ENCODE measurements around the gene KNDC1.

- TF ChIP-seq SUZ12 (IDR thresholded peaks at IDR 0.05; ENCODE audit: extremely low read depth, insufficient read depth, insufficient read length) (no peak), YY1 (IDR thresholded peaks at IDR 0.05; ENCODE audit: insufficient read depth, insufficient read length) (no peak)
These were observed 31.6 kb downstream of the KNDC1 start for GRCh38 chr10:133191651-133192050.
